ENCODE results near the gene HTR5A.

- TF ChIP-seq POLR2A (IDR thresholded peaks at IDR 0.05; ENCODE audit: low read depth, low read length) (no peak), POLR2AphosphoS5 (IDR thresholded peaks at IDR 0.05; ENCODE audit: low read depth, low read length) (no peak)
These were observed 33.7 kb downstream of the HTR5A start for GRCh38 chr7:155103839-155104238.
